ENCODE results near the gene PCP4L1. TPM values are rescaled to one million over a fixed set of nuclear protein-coding genes. Genes with fewer than 3 reads are reported as not detected.
A peak's percentile ranks its signal among the peaks of the same experiment; 100 is the strongest.

Gene PCP4L1
- total RNA-seq, 1 experiment from 2014 or later, result not detected

- ChIA-PET RAD21 (ENCODE audit: low non-redundant PET in 1 of 2, low total read pairs in 2 of 2, uncharacterized antibody in 2 of 2, unreplicated experiment in 2 of 2) (interaction anchor here in 1 of 2 experiments (1.3 kb wide), 1 partner anchor 63 kb away, joined by 5 read pairs; no protein-coding TSS in a partner anchor), CTCF (interaction anchor here (3.0 to 3.1 kb wide), 3 partner anchors 64 to 154 kb away, joined by 20 to 46 read pairs (median 26); no protein-coding TSS in a partner anchor), POLR2A (no interaction called here)
- H3K79me2 ChIP-seq (ENCODE audit: insufficient read depth, low read length), result no peaks in the 10 kb centered on the region
- no peaks in the 10 kb centered on the region for H3K9me3 ChIP-seq (ENCODE audit: control insufficient read depth in 1 of 2, insufficient read depth in 1 of 2, low read depth in 1 of 2, low read length in 2 of 2)
- TF ChIP-seq FOSL1 (IDR thresholded peaks at IDR 0.05; ENCODE audit: low read depth), result no peak
- TF ChIP-seq YY1 (IDR thresholded peaks at IDR 0.05; ENCODE audit: extremely low read depth, insufficient replicate concordance, low read depth, low read length), result no peak
- TF ChIP-seq ELF1 (IDR thresholded peaks at IDR 0.05; ENCODE audit: borderline replicate concordance, low read depth), result no peak
- no peak for TF ChIP-seq RAD21 (IDR thresholded peaks at IDR 0.05; ENCODE audit: low read depth)
- TF ChIP-seq ATF3 (IDR thresholded peaks at IDR 0.05), result no peak
- TF ChIP-seq ZFX (IDR thresholded peaks at IDR 0.05), result no peak
- TF ChIP-seq MAX (IDR thresholded peaks at IDR 0.05), result no peak
- no peak for TF ChIP-seq POLR2AphosphoS5 (IDR thresholded peaks at IDR 0.05; ENCODE audit: low read depth, low read length)
- no peak for TF ChIP-seq CEBPB (IDR thresholded peaks at IDR 0.05; ENCODE audit: low read depth)
- no peak for TF ChIP-seq ZBTB33 (IDR thresholded peaks at IDR 0.05; ENCODE audit: extremely low read depth, insufficient replicate concordance, low read length)
- TF ChIP-seq CBX3 (IDR thresholded peaks at IDR 0.05; ENCODE audit: low read depth), result no peak
- no peak for TF ChIP-seq REST (IDR thresholded peaks at IDR 0.05; ENCODE audit: low read depth)
- no peak for TF ChIP-seq CTCF (IDR thresholded peaks at IDR 0.05 in 2 of 3, conservative IDR thresholded peaks at IDR 0.05 in 1 of 3; ENCODE audit: borderline replicate concordance in 1 of 3, insufficient read depth in 1 of 3, low read depth in 2 of 3, low read length in 2 of 3)
- TF ChIP-seq SIN3A (IDR thresholded peaks at IDR 0.05; ENCODE audit: low read depth), result no peak
- TF ChIP-seq SRF (IDR thresholded peaks at IDR 0.05; ENCODE audit: low read depth), result no peak
- no peak for TF ChIP-seq JUND (IDR thresholded peaks at IDR 0.05)
- TF ChIP-seq ZNF274 (IDR thresholded peaks at IDR 0.05; ENCODE audit: low read depth, low read length), result no peak
- TF ChIP-seq POLR2A (IDR thresholded peaks at IDR 0.05; ENCODE audit: borderline replicate concordance, extremely low read depth, insufficient read depth, insufficient read length), result no peak
- TF ChIP-seq EZH2phosphoT487 (IDR thresholded peaks at IDR 0.05; ENCODE audit: borderline replicate concordance), result no peak
- TF ChIP-seq EZH2 (IDR thresholded peaks at IDR 0.05), result no peak
- peak overlapping the region; percentile 69; the same call in 1 of the 2 replicates for H3K27ac ChIP-seq (ENCODE audit: low read depth, low read length)
- no peaks in the 10 kb centered on the region for H3K27me3 ChIP-seq (ENCODE audit: insufficient read depth, low read length)
- H4K20me1 ChIP-seq (ENCODE audit: insufficient read depth), result no peaks in the 10 kb centered on the region
- DNase-seq (ENCODE audit: low read depth, low spot score) (no peak), ATAC-seq (no peak)
- no TSS peak for BruUV-seq (replicated peaks)
- H3K36me3 ChIP-seq (ENCODE audit: control insufficient read depth in 1 of 2, insufficient read depth in 2 of 2, low read length in 2 of 2), result peaks cover 4 to 17% of the 10 kb centered on the region in 2 experiments
- H3K4me3 ChIP-seq (replicated peaks in 1 of 2; ENCODE audit: low read depth in 1 of 2, low read length in 2 of 2), result no peak overlapping the region
- H3K4me1 ChIP-seq (ENCODE audit: control insufficient read depth in 1 of 2, insufficient read depth in 2 of 2, low read length in 2 of 2), result peaks cover 14 to 24% of the 10 kb centered on the region in 2 experiments; a peak in 3 of 4 replicates
- H2AFZ ChIP-seq (ENCODE audit: low read depth, low read length, poor library complexity, severe bottlenecking), result no peak overlapping the region
- H3K4me2 ChIP-seq (ENCODE audit: low read length), result peak overlapping the region; percentile 93
- intact Hi-C loops (cut with micrococcal nuclease), result no loop called here
- H3K9me2 ChIP-seq (ENCODE audit: insufficient read depth), result no peaks in the 10 kb centered on the region
- no peak overlapping the region for H3K9ac ChIP-seq (ENCODE audit: low read length)
Observed at GRCh38 chr1:161228032-161228431, 30.5 kb upstream of the PCP4L1 start.

Data from HCT116 (cell line).